PFSK-1 (cell line): ENCODE data around the gene ECHDC1.

Experiments
- FOXP2 ChIP-seq: optimal IDR thresholded peaks from 2 replicates; pipeline ENCODE3; 2011; ENCODE audit warnings: borderline replicate concordance, control low read depth, inconsistent platforms; ENCODE audit not compliant: insufficient read depth; ENCODE audit errors: extremely low read length, extremely low read depth
- POLR2AphosphoS5 ChIP-seq: IDR thresholded peaks from 2 replicates; pipeline ENCODE4 v1.6.1; 2012; ENCODE audit warnings: low read depth, mild to moderate bottlenecking, control low read depth, low read length, moderate library complexity
- SIN3A ChIP-seq: IDR thresholded peaks from 2 replicates; pipeline ENCODE4 v1.6.1; 2012; ENCODE audit warnings: mild to moderate bottlenecking, low read length, moderate library complexity, borderline replicate concordance; ENCODE audit not compliant: insufficient read depth
- TAF1 ChIP-seq: IDR thresholded peaks from 2 replicates; pipeline ENCODE4 v1.6.1; 2012; ENCODE audit warnings: low read length, control low read depth, borderline replicate concordance; ENCODE audit not compliant: insufficient read depth
- TF ChIP-seq, protein P1 (sequence below), 2 experiments: IDR thresholded peaks; 2 replicates each; pipeline versions ENCODE4 v1.6.1 to v1.8.0; 2011 to 2012; ENCODE audit warnings: low read depth in 2 of 2, low read length in 2 of 2, control low read depth in 1 of 2, inconsistent platforms in 1 of 2, mild to moderate bottlenecking in 1 of 2, moderate library complexity in 1 of 2; ENCODE audit not compliant: insufficient read depth in 1 of 2

The ECHDC1 gene

DNA sequence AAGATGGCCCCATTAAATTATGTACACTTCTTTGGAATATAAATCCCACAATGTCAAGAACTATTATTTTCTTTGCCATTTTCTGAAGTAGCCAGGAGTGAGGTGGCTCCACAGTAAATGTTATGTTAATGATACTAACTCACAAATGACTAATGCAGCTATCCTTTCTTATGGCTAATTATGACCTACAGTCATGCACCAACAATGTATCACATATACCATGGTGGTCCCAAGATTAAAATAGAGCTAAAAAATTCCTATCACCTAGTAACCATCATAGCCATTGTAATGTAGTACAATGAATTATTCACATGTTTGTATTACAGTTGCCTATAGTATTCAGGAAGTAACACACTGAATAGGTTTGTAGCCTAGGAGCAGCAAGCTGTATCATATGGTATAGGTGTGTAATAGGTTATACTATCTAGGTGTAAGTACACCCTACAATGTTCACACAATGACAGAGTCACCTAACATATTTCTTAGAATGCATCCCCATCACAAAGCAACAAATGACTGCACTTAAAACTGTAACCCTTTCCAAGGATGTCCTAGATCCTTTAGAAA lies 15.3 kb downstream of the ECHDC1 start:
- TF ChIP-seq FOXP2 (no peak), POLR2AphosphoS5 (no peak), SIN3A (no peak), TAF1 (no peak)
- TF ChIP-seq, protein P1, sequence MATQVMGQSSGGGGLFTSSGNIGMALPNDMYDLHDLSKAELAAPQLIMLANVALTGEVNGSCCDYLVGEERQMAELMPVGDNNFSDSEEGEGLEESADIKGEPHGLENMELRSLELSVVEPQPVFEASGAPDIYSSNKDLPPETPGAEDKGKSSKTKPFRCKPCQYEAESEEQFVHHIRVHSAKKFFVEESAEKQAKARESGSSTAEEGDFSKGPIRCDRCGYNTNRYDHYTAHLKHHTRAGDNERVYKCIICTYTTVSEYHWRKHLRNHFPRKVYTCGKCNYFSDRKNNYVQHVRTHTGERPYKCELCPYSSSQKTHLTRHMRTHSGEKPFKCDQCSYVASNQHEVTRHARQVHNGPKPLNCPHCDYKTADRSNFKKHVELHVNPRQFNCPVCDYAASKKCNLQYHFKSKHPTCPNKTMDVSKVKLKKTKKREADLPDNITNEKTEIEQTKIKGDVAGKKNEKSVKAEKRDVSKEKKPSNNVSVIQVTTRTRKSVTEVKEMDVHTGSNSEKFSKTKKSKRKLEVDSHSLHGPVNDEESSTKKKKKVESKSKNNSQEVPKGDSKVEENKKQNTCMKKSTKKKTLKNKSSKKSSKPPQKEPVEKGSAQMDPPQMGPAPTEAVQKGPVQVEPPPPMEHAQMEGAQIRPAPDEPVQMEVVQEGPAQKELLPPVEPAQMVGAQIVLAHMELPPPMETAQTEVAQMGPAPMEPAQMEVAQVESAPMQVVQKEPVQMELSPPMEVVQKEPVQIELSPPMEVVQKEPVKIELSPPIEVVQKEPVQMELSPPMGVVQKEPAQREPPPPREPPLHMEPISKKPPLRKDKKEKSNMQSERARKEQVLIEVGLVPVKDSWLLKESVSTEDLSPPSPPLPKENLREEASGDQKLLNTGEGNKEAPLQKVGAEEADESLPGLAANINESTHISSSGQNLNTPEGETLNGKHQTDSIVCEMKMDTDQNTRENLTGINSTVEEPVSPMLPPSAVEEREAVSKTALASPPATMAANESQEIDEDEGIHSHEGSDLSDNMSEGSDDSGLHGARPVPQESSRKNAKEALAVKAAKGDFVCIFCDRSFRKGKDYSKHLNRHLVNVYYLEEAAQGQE (IDR thresholded peaks at IDR 0.05; ENCODE audit: insufficient read depth in 1 of 2, low read depth in 2 of 2, low read length in 2 of 2) = no peak

DNA sequence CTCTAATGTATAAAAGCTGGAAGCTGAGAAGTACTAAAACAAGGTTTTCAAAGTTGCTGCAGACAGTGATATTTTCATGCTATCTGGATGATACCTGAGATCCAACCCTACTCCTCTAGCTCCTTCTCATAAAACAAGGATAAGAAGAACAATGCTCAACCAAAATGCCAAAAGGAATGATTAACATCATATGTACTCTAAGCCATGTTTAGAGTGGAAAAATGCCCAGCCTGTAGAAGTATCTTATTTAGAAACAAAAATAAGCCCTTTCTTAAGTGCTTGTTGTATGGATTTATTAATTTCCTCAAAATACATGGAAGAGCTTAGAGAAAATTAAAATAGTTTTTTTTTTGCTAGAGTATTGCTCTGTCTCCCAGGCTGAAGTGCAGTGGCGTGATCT lies 23.7 kb downstream of the ECHDC1 start:
- TF ChIP-seq SIN3A (no peak), FOXP2 (no peak), POLR2AphosphoS5 (no peak), TAF1 (no peak)
- TF ChIP-seq, protein P1 (IDR thresholded peaks at IDR 0.05; ENCODE audit: insufficient read depth in 1 of 2, low read depth in 2 of 2, low read length in 2 of 2) = no peak

DNA sequence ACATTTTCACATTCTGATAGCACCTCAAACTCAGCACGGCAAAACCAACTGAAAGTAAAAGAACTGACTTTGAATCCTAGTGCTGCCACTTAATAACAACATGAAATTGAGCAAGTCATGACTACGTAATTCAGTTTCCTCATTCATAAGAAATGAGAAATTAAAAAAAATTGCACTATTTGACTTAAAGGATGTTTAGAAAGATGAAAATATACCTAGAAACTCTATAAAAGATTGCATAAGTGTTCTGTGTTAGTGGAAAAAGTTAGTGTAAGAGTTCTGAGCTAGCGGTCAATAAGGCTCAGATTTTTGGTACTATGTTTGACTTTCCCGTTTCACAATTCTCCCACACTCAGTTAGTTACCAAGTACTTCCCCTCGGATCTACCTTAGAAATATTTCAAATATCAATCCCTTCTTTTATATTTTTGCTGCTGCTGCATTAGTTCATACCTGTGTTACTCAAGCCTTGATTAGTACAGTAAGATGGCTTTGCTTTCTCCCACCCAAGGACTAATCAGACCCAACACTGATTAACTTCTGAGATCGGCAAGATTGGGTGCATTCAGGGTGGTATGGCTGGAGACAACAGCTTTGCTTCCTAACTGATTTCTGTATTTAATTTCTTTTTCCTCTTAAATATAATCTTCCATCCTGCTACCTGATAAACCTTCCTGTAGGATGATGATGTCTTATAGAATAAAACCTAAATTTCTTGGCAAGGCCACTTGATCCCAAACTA lies 25.9 kb downstream of the ECHDC1 start:
- TF ChIP-seq SIN3A = no peak
- TF ChIP-seq, protein P1 (IDR thresholded peaks at IDR 0.05; ENCODE audit: insufficient read depth in 1 of 2, low read depth in 2 of 2, low read length in 2 of 2) = no peak
- TF ChIP-seq POLR2AphosphoS5 = no peak
- TF ChIP-seq FOXP2 = no peak
- TF ChIP-seq TAF1 = no peak

DNA sequence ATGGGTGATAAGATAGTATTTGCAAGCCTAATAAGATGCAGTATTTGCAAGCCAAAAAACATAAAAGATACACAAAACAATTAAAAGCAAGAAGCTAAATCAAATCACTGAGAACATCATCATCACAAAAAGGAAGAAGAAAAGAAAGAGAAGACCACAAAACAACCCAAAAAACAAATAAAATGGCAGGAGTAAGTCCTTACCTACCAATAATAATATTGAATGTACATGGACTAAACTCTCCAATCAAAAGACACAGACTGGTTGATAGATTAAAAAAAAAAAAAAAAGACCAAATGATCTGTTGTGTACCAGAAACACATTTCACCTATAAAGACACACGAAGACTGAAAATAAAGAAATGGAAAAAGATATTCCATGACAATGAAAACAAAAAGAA lies 37.7 kb downstream of the ECHDC1 start:
- TF ChIP-seq, protein P1 (IDR thresholded peaks at IDR 0.05; ENCODE audit: insufficient read depth in 1 of 2, low read depth in 2 of 2, low read length in 2 of 2) = no peak
- TF ChIP-seq POLR2AphosphoS5 (no peak), TAF1 (no peak), SIN3A (no peak), FOXP2 (no peak)
